ENCODE measurements around the gene UTS2R.
A peak's percentile ranks its signal among the peaks of the same experiment; 100 is the strongest.

The UTS2R gene

DNA sequence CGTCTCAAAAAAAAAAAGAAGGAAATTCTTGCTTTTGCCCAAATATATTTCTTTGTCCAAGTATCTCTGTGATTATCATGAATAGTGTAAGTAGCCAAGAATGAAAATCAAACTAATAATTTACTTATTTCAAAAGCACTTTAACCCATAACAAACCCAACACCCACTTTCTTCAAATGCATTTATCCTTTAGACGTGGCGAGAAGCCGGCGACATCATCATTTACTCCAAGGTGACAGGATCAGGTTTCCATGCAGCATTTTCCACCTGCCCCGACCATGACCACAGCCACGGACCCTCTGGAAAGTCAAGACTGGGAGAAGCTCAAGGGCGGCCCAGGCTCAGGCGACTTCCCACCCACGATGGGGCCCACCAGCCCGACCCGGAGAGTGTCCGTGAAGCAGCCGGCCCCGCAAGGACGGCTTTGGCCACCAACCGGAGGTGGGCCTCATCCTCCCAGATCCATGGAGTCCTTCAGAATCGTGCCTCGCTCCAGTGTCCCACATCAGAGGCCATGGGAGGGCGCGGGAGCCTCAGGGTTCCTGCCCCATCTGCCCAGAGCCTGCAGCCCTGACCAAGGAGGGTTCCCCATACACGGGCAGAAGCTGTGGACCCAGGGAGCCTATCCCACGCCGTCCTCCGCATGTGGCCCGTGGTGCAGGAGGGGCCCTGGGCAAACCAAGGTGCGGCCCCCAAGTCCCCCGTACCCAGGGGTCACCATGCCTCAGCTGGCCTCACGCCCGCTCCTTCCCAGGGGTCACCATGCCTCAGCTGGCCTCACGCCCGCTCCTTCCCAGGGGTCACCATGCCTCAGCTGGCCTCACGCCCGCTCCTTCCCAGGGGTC, 18.7 kb downstream of the UTS2R start:
- DNase-seq: no peak

DNA sequence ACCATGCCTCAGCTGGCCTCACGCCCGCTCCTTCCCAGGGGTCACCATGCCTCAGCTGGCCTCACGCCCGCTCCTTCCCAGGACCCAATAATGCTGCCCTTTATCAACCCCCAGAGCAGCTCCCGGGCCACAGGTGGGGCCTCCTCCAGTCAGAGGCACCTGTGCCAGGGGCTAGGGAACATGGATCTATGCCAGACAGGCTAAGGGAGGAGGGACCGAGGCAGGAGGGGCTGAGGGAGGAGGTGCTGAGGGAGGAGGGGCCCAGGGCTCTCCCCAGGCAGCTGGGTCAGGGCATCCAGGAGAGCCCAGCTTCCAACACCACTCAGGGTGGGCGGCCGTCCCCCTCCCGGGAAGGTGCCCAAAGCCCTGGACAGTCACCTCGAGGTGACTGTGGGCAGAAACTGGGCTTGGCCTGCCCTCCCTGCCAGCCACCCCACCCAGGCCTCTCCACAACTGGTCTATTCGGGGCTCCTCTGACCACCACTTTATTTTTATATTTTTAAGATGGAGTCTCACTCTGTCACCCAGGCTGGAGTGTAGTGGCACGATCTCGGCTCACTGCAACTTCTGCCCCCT, 19.4 kb downstream of the UTS2R start:
- no peak for DNase-seq

DNA sequence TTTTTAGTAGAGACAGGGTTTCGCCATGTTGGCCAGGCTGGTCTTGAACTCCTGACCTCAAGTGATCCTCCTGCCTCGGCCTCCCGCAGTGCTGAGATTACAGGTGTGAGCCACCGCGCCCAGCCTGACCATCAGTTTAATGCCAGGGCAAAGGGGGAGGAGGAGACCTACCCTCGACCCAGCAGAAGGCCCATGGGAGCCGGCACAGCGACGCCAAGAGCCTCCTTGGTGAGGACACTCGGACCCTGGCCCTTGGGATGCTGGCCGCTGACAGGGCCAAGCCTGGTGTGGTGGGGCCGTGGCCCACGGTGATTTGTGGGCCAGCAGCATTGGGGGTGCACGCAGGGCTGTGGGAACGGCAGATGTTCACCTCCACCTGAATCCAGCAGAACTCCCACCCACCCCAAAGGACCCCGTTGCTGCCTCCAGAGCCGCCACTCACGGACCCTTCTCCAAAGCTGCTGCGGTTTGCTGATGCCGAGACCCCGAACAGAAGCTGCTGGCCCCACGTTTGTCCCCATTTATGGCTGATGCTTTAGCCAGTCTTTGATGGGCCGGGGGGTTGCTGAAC, 20.0 kb downstream of the UTS2R start:
- DNase-seq: no peak

DNA sequence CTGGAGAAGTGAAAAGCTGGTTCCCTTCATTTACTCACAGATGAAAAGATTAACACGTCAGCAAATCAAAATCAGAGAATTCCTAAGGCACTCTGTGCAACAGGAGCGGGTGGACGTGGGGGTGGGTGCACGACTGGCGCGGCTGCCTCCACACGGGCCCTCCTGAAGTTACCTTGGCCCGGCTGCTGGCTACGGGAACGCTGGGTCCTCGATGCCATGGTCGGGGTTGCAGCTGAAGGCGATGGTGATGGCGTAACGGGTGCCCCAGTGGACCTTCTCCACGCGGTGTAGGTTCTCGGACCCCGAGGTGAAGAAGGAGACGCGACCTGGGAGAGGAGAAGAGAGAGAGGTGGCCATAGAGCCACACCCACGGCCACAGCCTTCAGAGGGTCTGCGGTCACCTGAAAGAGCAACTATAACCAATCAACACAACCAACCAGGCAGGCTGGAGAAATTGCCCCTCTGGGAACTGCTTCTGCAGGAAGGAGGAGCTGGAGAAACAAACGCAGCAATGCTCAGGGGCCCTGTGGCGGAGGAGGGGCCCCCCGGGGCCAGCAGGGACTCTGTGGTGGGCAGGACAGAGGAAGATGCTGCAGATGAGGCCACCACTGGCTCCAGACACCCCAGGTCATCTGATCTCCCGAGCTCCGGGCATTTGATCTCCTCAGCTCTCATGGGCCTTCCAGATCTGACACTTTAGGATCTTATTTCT, 20.8 kb downstream of the UTS2R start:
- DNase-seq: no peak

DNA sequence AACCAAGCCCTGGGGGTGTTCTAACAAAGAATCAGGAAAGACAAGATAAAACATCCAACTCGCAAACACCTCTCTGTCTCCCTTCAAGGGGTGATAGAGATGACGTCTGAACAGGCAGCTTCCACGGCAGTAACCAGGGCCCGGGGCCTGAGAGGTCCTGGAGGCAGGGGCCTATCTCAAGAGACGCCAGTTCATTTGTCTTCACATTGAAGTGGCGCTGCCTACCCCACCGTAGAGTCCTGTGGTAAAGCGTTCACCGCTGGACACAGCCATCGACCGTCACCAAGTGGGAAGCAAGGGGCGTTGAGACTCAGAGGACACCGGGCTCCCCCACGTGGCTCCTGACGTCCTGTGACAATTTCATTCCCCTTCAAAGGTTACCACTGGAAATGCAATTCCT, 21.4 kb downstream of the UTS2R start:
- no peak for DNase-seq

DNA sequence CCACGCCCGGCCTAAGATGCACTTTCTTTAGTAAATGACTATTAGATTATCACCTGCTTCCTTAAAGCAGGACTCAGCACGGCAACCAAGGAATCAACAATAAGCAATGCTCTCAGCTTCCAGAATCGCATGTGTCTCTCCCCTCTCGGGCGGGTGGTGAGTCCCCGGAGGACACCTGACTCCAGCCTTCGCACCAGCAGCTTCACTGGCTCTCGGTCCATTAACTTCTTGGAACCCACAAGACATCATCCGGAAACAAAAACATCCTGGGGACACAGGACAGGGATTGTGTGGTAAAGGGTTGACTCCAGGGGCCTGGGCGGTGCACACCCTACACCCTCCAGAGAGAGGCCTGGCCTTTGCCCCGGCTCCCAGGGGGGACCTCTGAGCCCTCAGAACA, 22.7 kb downstream of the UTS2R start:
- DNase-seq: no peak

DNA sequence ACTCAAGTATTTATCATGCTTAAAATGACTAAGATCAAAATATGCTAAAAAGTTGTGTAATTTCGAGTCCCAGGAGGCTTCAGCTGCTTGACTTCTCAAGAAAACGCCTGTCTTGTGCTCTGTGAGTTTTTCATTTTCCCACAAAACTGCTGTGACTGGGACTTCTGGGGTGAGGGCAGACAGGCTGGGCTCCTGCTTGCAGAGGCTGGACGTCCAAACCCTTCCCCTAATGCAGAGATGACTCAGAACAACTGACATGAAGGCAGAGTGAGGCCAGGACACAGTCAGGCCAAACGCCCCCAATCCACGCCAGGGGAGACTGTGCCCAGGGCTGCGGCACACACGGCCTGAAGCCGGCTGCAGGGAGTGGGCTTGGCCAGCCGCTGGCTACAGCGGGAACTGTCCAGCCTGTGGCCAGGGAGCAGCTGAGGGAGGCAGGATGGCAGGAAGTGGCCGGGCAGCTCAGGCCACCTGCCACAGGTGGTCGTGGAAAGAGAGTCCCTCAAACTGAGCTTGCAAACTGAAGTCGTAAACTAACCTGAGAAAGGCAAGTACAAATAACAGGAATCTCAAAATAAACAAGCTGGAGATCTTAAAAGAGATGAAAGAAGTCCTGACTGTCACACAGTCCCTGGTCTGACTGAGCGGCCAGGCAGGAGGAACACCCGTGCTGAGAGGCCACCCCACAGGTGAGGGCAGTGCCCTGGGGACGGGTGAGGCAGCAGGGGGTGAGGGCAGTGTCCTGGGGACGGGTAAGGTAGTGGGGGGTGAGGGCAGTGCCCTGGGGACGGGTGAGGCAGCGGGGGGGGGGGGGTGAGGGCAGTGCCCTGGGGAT, 25.3 kb downstream of the UTS2R start:
- no peak for DNase-seq

DNA sequence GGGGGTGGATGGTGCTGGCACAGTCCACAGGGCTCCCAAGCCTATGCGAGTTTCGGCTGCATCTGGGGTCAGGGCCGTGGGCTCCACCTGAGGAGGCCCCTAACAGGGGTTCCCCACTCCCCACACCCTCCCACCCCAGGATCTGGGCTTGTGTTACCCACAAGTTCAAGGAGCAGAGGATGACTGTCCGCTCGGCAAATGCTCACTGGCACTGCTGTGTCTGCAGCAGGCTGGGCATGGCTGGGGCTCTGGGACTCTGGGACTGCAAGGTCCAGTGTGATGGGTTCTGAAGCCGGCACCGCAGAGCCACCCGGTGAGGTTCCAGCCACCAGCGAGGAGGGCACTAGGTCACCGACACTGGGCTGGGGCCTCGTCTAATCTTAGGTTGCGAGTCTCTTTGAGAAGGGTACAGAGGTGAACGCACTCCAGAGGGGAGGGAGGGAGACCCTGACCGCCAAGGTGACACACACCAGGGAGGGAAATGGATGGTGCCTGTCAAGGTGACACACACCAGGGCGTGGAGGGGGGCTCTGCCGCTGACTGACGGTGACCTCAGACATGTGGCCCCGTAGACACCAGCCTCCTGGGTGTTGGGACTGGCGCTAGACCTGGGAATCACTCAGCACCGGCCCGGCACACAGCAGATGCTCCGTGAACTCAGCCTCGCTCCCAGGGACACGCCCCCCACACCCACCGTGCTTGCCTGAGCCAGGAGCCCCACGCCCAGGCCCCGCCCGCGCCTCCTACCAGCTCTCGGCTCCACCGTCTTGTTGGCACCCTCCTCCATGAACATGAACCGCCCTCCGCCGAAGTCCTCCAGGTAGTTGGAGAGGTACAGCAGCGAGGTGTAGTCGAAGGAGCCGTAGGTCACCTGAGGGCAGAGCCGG, 26.1 kb downstream of the UTS2R start:
- DNase-seq: no peak

DNA sequence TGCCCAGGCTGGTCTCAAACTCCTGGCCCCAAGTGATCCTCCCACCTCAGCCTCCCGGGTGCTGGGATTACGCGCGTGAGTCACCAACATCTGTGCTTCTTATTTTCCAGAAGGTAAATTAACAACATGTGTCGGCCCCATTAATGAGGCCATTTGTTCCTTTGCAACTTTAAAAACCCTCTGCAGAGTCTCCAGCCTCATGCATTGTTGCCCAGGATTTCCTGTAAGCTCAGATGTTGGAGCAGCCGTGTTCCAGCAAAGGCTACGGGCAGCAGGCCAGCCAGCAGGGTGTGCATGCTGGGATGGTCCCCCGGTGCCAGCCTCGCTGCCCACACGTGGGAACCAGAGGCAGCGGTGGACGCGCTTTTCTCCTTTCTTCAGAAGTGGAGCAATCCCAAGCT, 27.5 kb downstream of the UTS2R start:
- DNase-seq: no peak

DNA sequence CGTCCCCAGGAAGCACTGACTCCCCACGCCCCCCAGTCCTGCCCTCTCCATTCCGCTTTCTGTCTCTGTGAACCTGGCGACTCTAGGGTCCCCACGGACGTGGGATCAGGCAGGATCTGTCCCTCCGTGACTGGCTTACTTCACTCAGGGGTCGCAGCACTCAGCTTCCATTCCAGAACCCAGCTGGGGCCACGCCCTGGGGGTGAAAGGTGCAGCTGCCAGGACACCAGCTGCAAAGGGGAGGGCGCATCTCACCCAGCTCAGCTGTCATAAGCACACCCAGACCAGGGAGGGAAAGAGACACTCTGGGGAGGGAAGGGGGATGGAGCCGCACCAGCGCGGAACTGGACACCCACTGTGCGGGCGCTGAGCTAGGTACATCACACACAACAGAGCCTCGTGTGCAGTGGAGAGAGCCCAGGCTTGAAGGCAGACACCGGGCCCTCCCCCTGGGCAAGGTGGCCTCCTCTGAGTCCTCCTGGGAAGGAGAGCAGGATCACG, 28.1 kb downstream of the UTS2R start:
- no peak for DNase-seq

DNA sequence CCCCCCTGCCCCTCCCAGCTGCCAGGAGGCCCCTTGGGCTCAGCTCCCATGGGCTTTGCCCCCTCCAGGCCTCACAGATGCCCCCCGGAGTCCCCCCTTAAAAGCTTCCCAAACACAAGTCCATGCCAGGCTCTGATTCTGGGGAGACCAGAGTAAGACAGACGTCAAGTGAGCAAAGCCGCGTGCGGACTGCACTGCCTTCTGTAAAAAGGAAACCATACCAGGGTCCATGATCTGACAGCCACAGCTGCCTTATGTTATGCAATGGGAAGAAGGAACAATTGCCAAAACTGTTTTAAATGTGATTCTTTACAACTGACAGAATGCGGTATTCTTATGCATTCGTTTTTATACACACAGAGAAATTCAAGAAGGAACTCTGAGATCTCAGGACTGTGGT, 28.6 kb downstream of the UTS2R start:
- DNase-seq: no peak

DNA sequence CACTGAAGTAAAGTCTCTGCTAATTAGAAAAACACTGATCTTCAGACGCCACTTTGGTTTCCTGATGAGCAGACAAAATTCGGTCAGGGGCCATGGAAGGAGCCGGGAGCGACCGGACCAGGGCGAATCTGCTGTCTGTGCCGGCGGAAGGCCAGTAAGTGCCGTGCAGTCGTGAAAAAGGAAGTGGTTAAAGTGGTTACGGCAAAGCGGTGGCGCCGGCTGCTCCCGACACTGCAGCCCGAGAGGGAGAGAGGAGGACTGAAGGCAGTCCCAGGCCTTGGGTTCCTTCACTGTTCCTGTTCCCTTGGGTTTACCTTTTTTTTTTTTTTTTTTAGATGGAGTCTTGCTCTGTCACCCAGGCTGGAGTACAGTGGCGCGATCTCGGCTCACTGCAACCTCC, 29.3 kb downstream of the UTS2R start:
- DNase-seq: peak in 2 of 4 experiments; percentile 20 to 25

DNA sequence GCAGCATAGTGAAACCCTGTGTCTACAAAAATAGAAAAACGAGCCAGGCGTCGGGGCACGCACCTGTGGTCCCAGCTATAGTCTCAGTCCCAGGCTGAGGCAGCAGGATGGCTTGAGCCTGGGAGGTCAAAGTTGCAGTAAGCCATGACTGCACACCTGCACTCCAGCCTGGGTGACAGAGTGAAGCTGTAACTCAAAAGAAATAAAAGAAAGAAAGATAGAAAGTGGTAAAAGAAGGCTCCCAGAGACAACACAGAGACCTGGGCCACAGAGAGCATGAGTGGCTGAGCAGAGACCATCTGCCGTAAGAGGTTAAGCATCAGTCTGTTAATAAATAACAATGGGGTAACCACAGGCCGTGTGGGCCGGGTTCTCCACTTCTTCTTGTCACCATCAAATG, 31.3 kb downstream of the UTS2R start:
- DNase-seq: no peak

DNA sequence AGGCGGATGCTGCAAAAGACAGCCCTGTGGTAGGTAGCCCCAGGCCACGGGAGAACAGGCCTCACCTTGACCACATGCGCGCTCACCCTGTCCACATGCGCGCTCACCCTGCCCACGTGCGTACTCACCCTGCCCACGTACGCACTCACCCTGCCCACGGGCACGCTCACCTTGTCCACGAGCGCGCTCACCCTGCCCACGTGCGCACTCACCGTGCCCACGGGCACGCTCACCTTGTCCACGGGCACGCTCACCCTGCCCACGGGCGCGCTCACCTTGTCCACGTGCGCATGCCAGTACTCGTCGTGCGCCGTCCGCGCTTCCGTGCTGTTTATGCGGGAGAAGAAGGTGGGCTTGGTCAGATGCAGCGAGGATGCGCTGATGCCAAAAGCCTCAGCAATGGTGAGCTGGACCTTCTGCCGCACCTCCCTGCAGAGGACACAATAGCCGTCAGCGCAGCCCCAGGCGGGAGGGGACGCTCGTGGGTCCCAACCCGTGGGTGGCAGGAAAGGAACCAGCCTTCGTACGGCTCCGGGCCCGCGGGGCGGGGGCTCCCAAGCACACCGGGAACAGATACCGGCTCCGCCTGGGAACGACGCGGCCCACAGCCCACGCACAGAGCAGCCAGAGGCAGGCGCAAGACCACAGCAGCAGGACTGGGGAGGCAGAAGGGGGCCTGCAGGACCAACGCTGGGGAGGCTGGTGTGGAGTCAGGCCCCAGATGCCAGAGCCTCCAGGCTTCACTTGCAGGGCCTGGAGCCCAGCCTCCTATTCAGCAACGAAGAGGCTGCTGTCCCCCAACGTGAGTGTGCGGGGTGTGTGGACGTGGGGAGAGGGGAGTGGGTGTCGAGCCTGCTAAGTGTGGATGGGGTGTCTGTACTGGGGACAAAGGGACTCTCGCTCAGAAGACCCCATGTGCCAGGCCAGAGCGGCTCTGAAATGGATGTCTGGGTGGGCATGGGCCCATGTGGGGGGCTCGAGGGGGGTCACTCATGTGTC, 32.4 kb downstream of the UTS2R start:
- no peak for DNase-seq

DNA sequence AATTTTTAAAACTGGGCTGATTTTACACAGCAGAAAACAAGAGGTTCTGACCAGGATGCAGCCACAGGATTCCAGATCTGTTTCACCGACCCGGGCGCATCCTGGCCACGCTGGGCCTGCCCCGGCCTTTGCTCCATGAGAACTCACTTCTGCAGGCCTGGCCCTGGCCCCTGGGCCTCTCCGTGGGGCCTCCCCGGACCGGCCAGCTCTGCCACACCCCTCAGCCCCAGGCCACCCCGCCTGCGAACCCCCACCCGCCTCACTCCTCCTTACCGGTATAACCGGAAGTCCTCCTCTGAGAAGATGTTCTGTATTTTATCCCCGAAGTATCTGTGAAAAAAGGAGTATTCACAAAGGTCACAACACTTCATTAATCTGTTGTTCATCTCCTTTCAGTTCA, 33.5 kb downstream of the UTS2R start:
- DNase-seq: no peak

DNA sequence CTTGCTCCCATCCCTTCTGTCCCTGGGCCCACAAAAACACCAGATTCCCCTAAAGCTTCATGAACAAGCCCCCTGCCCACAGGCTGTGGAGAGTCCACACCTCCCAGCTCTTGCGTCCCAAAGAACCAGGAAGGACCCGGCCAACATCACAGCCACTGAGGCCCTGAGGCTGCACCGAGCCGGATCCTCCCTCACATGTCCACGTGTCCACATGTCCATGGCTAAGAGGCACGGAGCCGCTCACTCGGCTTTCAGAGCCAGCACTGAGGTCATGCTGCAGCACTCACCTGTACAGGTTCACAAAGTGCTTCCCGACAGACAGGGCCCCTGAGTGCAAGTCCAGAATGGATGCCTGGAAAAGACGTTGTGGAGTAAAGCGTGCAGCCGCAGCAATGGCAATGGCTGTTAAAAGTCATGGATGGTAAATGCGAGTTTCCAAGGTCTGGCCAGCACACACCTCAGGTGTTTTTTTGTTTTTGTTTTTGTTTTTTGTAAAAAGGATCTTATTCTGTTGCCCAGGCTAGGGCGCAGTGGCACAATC, 34.6 kb downstream of the UTS2R start:
- no peak for DNase-seq

DNA sequence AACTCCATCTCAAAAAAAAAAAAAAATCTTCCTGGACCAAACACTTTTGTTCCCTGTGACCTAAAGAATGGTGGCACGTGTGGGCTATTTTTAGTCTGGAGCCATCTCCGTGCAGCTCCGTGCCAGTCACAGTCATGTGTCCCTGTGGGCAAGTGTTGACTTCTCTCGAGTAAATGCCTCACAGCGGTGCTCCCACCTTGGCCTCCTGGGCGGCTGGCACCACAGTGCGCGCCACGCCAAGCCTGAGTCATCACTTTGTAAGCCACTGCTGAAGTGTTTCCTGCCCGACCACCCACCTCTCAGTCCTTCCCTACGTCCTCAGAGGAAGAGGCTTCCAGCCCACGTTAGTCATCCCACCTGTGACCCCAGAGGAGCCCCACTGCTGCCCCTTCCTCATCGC, 35.7 kb downstream of the UTS2R start:
- DNase-seq: no peak

DNA sequence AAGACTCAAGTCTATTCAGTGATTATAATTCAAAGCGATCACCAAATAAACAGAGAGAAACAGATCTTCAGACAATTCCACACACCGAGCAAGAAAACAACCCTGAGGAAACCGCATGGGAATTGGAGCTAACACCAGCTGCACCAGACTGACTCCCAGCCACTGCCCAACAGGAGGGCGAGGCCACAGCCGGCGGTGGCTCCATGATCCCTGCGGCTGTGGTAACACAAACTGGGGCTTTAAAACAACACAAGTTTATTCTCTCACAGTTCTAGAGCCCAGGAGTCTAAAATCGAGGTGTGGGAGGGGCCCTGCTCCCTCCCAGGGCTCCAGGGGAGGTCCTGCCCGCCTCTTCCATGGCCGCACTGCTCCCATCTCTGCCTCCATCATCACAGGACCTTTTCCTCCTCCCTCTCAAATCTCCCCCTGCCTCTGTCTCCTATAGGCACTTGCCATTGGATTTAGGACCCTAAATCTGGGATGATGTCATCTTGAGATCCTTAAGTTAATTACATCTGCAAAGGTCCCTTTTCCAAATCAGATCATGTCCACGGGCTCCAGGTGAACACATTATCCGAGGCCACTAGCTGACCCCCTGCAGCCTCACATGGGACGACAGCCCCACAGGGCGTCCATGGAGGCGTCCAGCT, 36.8 kb downstream of the UTS2R start:
- DNase-seq: no peak

DNA sequence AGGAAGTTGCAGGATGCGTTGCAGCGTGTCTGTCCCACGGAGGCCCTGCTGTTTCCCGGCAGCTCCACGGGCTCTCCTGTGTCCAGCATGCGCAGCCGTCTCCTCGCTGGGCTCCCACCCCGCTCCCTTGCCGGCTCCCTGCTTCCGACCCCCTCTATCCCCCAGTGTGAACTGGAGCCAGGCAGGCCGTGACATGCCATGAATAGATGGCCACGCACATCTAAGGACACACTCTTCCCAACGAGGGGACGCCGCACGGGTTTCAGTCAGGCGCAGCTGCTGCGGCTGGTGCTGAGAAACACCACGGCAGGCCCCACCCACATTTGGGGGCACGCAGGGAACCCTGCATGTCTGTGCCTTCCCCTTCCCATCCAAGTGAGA, 37.4 kb downstream of the UTS2R start:
- no peak for DNase-seq

All from activated naive CD4-positive, alpha-beta T cell (primary cell).